HL-60 (cell line): ENCODE data around the gene ANKRD63.
A peak's percentile ranks its signal among the peaks of the same experiment; 100 is the strongest.

Source experiments
- DNase-seq, 2 experiments: peaks; one replicate each; pipeline ENCODE4 v3.0.0-alpha.2; 2010 to 2020; ENCODE audit warnings: low read depth in 1 of 2, low spot score in 1 of 2
- H3K27ac ChIP-seq: fragments of 250-450 bp; sonication (Bioruptor Pico); replicated peaks from 2 replicates; pipeline ENCODE4 v1.5.1; 2020; ENCODE audit warnings: mild to moderate bottlenecking, moderate library complexity
- H3K27me3 ChIP-seq: fragments of 250-450 bp; sonication (Bioruptor Pico); 2 replicates; pipeline ENCODE4 v1.5.1; 2021; ENCODE audit warnings: mild to moderate bottlenecking, moderate library complexity; ENCODE audit not compliant: insufficient read depth, poor library complexity, severe bottlenecking
- H3K4me3 ChIP-seq: replicated peaks from 2 replicates; pipeline ENCODE4 v1.5.1; 2011; ENCODE audit warnings: mild to moderate bottlenecking, control low read depth, low read length; ENCODE audit not compliant: insufficient read depth
- CTCF ChIP-seq: IDR thresholded peaks from one replicate; pipeline ENCODE4 v1.5.1; 2011; ENCODE audit warnings: low read length, control low read depth, inconsistent platforms; ENCODE audit not compliant: insufficient read depth
- GABPA ChIP-seq: IDR thresholded peaks from 2 replicates; pipeline ENCODE4 v1.6.1; 2012; ENCODE audit warnings: low read depth
- POLR2AphosphoS5 ChIP-seq: IDR thresholded peaks from 2 replicates; pipeline ENCODE4 v1.6.1; 2012; ENCODE audit warnings: low read depth
- REST ChIP-seq: IDR thresholded peaks from 2 replicates; pipeline ENCODE4 v1.6.1; 2012; ENCODE audit warnings: low read depth; ENCODE audit not compliant: insufficient replicate concordance
- SPI1 ChIP-seq: IDR thresholded peaks from 2 replicates; pipeline ENCODE4 v1.6.1; 2012; ENCODE audit warnings: low read depth, mild to moderate bottlenecking, borderline replicate concordance

Gene ANKRD63

DNA sequence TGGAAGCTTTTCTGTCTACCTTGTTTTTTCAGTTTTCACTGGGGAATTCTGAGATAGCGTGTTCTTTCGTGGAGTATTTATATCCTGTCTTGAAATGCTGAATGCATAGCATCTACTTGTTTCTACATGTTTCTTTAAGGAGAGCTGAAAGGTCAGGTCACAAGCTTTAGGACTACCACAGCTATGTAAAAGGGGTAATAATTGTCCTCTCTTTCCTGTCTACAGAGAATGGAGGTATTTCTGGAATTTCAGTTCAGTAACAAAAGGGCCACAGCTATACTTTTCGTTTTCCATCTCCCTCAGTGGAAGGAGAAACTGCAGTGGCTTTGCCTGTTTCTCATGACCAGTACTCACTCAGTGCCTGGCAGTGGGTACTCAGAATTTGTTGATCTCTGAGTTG, 45.3 kb upstream of the ANKRD63 start:
- no peak for DNase-seq
- Histone ChIP-seq H3K27ac (peak overlapping the region; percentile 45), H3K27me3 (no peaks in the 10 kb centered on the region), H3K4me3 (no peak overlapping the region)
- TF ChIP-seq CTCF (no peak), POLR2AphosphoS5 (no peak), REST (no peak), SPI1 (no peak), GABPA (no peak)

- DNase-seq: no peak
- Histone ChIP-seq H3K27ac (no peak overlapping the region), H3K4me3 (no peak overlapping the region), H3K27me3 (no peaks in the 10 kb centered on the region)
- TF ChIP-seq CTCF: no peak
These were observed 44.6 kb upstream of the ANKRD63 start for GRCh38 chr15:40327457-40327856.

GRCh38 chr15:40325700-40326099, 42.8 kb upstream of the ANKRD63 start:
- H3K27me3 ChIP-seq: no peaks in the 10 kb centered on the region
- TF ChIP-seq CTCF (no peak), REST (no peak), GABPA (no peak), SPI1 (peak; percentile 90)
- no peak overlapping the region for H3K4me3 ChIP-seq
- H3K27ac ChIP-seq: no peak overlapping the region
- DNase-seq: no peak

DNA sequence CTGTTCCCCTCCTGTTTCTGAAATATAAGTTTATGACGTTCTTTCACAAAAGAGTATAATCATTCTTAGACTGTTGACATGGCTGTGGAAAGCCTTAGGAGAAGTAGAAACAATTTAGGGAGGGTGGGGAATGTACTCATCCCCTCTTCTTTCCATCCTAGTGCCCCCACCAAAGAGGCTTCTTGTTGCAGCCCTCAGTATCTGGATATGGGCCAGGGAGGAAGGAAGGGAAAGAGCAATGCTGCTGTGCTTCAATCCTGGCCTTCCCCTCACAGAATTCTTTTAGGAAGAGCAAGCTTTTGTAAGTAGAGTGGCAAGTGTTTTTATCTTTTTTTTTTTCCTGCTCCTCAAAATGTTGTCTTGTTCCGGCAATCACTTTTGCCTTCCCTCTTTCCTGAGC, 42.3 kb upstream of the ANKRD63 start:
- Histone ChIP-seq H3K4me3 (peak overlapping the region; percentile 65), H3K27me3 (no peaks in the 10 kb centered on the region), H3K27ac (no peak overlapping the region)
- DNase-seq: no peak
- TF ChIP-seq GABPA: no peak; the same call in 1 of the 2 replicates
- TF ChIP-seq REST: no peak
- TF ChIP-seq CTCF: no peak
- TF ChIP-seq SPI1: no peak
- TF ChIP-seq POLR2AphosphoS5: no peak
